Activated naive CD4-positive, alpha-beta T cell treated with anti-CD3 and anti-CD28 coated beads for 36 hours (primary cell): ENCODE measurements around the gene EEF1AKMT2. TPM values are rescaled to one million over a fixed set of nuclear protein-coding genes. Genes with fewer than 3 reads are reported as not detected.
"Not testable (repeated sequence)": the region's sequence is repeated elsewhere in the genome, so short reads cannot be mapped to it uniquely, and the experiment has no call there.

Experiments used
- CTCF ChIA-PET: fragments of 350-600 bp; sonication (Branson Sonifier 250); formaldehyde crosslinking; loops from one replicate; lab custom pipeline; 2021; ENCODE audit warnings: antibody characterized with exemption; lab: Charles Lee
- DNase-seq: peaks from one replicate; pipeline ENCODE4 v3.0.0-alpha.2; 2020
- H3K27ac Mint-ChIP-seq: one replicate; pipeline ENCODE4 v1.8.0; 2021; ENCODE audit warnings: mild to moderate bottlenecking, mixed read lengths
- H3K27me3 Mint-ChIP-seq: one replicate; pipeline ENCODE4 v1.8.0; 2021; ENCODE audit warnings: low read depth, mixed read lengths
- H3K36me3 Mint-ChIP-seq: one replicate; pipeline ENCODE4 v1.8.0; 2021; ENCODE audit warnings: low read depth, mixed read lengths
- H3K4me1 Mint-ChIP-seq: one replicate; pipeline ENCODE4 v1.8.0; 2021; ENCODE audit warnings: low read depth, mixed read lengths
- H3K4me3 Mint-ChIP-seq: one replicate; pipeline ENCODE4 v1.8.0; 2021; ENCODE audit warnings: mild to moderate bottlenecking, moderate library complexity, mixed read lengths
- H3K9me3 Mint-ChIP-seq: one replicate; pipeline ENCODE4 v1.8.0; 2021; ENCODE audit warnings: mixed read lengths
- intact Hi-C: fragments of 100-400 bp; cut with micrococcal nuclease; formaldehyde crosslinking; loops from one replicate; pipeline ENCODE4 v1.15.1; 2023
- total RNA-seq, 2 experiments: library from RNA; stranded (reverse); gene quantifications; one replicate each; pipeline ENCODE4 v1.2.3, GENCODE V29; 2021

Gene EEF1AKMT2
- total RNA-seq, 2 experiments from 2014 or later, result 22.5 to 25.5 TPM

- Mint-ChIP-seq H3K4me1 (peaks cover 17% of the 10 kb centered on the region), H3K9me3 (no peaks in the 10 kb centered on the region), H3K4me3 (peak overlapping the region; percentile 90), H3K27ac (peak overlapping the region; percentile 83), H3K36me3 (no peaks in the 10 kb centered on the region), H3K27me3 (no peaks in the 10 kb centered on the region)
- CTCF ChIA-PET, result interaction anchor here (0.7 kb wide), 1 partner anchor 22 kb away, joined by 3 read pairs; no protein-coding TSS in a partner anchor
- peak; percentile 44 for DNase-seq
- intact Hi-C loops, result loop anchor here (1.0 to 5.0 kb wide), 5 partner anchors 114 to 1020 kb away; partner anchors contain the start of genes BCCIP, LHPP and UROS
Observed at GRCh38 chr10:124802313-124802675, 10.6 kb upstream of the EEF1AKMT2 start.

- H3K9me3 Mint-ChIP-seq, result no peaks in the 10 kb centered on the region
- DNase-seq, result no peak
- peaks cover 17% of the 10 kb centered on the region for H3K4me1 Mint-ChIP-seq
- H3K27me3 Mint-ChIP-seq, result no peaks in the 10 kb centered on the region
- CTCF ChIA-PET, result no interaction called here
- H3K27ac Mint-ChIP-seq, result no peak overlapping the region
- no peak overlapping the region for H3K4me3 Mint-ChIP-seq
- no peaks in the 10 kb centered on the region for H3K36me3 Mint-ChIP-seq
- intact Hi-C loops, result no loop called here
Observed at GRCh38 chr10:124799211-124799610, 7.5 kb upstream of the EEF1AKMT2 start.

- Mint-ChIP-seq H3K36me3 (no peaks in the 10 kb centered on the region), H3K27ac (no peak overlapping the region), H3K9me3 (no peaks in the 10 kb centered on the region), H3K4me1 (peaks cover 17% of the 10 kb centered on the region), H3K4me3 (no peak overlapping the region), H3K27me3 (no peaks in the 10 kb centered on the region)
- intact Hi-C loops, result no loop called here
- CTCF ChIA-PET, result no interaction called here
- DNase-seq, result no peak
Observed at GRCh38 chr10:124798781-124799180, 7.1 kb upstream of the EEF1AKMT2 start.

GRCh38 chr10:124798364-124798763 is 6.7 kb upstream of the EEF1AKMT2 start:
- H3K4me1 Mint-ChIP-seq, result peaks cover 15% of the 10 kb centered on the region
- H3K27ac Mint-ChIP-seq, result no peak overlapping the region
- H3K4me3 Mint-ChIP-seq, result no peak overlapping the region
- H3K36me3 Mint-ChIP-seq, result no peaks in the 10 kb centered on the region
- H3K27me3 Mint-ChIP-seq, result no peaks in the 10 kb centered on the region
- no peaks in the 10 kb centered on the region for H3K9me3 Mint-ChIP-seq
- DNase-seq, result no peak
- CTCF ChIA-PET, result no interaction called here
- intact Hi-C loops, result no loop called here

- CTCF ChIA-PET, result no interaction called here
- peaks cover 4% of the 10 kb centered on the region for H3K36me3 Mint-ChIP-seq
- no peaks in the 10 kb centered on the region for H3K9me3 Mint-ChIP-seq
- no peak for DNase-seq
- H3K27me3 Mint-ChIP-seq, result no peaks in the 10 kb centered on the region
- H3K4me1 Mint-ChIP-seq, result peaks cover 18% of the 10 kb centered on the region
- intact Hi-C loops, result no loop called here
- no peak overlapping the region for H3K27ac Mint-ChIP-seq
- peak overlapping the region; percentile 84 for H3K4me3 Mint-ChIP-seq
Observed at GRCh38 chr10:124792998-124793352, 1.3 kb upstream of the EEF1AKMT2 start.

GRCh38 chr10:124782900-124783299 is 8.8 kb downstream of the EEF1AKMT2 start:
- H3K27me3 Mint-ChIP-seq, DNase-seq, H3K27ac Mint-ChIP-seq, H3K9me3 Mint-ChIP-seq, intact Hi-C loops, CTCF ChIA-PET, H3K4me3 Mint-ChIP-seq, H3K4me1 Mint-ChIP-seq: not testable (repeated sequence)
- peaks cover 27% of the 10 kb centered on the region for H3K36me3 Mint-ChIP-seq

- no peaks in the 10 kb centered on the region for H3K27me3 Mint-ChIP-seq
- no peak overlapping the region for H3K4me3 Mint-ChIP-seq
- intact Hi-C loops, result no loop called here
- no peaks in the 10 kb centered on the region for H3K9me3 Mint-ChIP-seq
- H3K27ac Mint-ChIP-seq, result no peak overlapping the region
- peaks cover 35% of the 10 kb centered on the region for H3K36me3 Mint-ChIP-seq
- H3K4me1 Mint-ChIP-seq, result no peaks in the 10 kb centered on the region
- CTCF ChIA-PET, result no interaction called here
- no peak for DNase-seq
Observed at GRCh38 chr10:124768791-124769190, 22.9 kb downstream of the EEF1AKMT2 start.

- no peak overlapping the region for H3K4me3 Mint-ChIP-seq
- intact Hi-C loops, result no loop called here
- H3K4me1 Mint-ChIP-seq, result no peaks in the 10 kb centered on the region
- no peak for DNase-seq
- H3K36me3 Mint-ChIP-seq, result peaks cover 31% of the 10 kb centered on the region
- H3K9me3 Mint-ChIP-seq, result no peaks in the 10 kb centered on the region
- H3K27me3 Mint-ChIP-seq, result no peaks in the 10 kb centered on the region
- no peak overlapping the region for H3K27ac Mint-ChIP-seq
- CTCF ChIA-PET, result interaction anchor here (0.6 kb wide), 1 partner anchor 310 kb away, joined by 4 read pairs; no protein-coding TSS in a partner anchor
Observed at GRCh38 chr10:124765256-124765655, 26.4 kb downstream of the EEF1AKMT2 start.

GRCh38 chr10:124763267-124763666 is 28.4 kb downstream of the EEF1AKMT2 start:
- CTCF ChIA-PET, result interaction anchor here (0.7 to 1.1 kb wide), 2 partner anchors 17 to 1886 kb away, joined by 3 read pairs; no protein-coding TSS in a partner anchor
- DNase-seq, result no peak
- Mint-ChIP-seq H3K36me3 (peaks cover 28% of the 10 kb centered on the region), H3K9me3 (no peaks in the 10 kb centered on the region), H3K4me1 (no peaks in the 10 kb centered on the region), H3K27ac (no peak overlapping the region), H3K4me3 (no peak overlapping the region), H3K27me3 (no peaks in the 10 kb centered on the region)
- intact Hi-C loops, result no loop called here

- H3K27ac Mint-ChIP-seq, result no peak overlapping the region
- H3K4me3 Mint-ChIP-seq, result no peak overlapping the region
- intact Hi-C loops, result no loop called here
- CTCF ChIA-PET, result interaction anchor here (0.7 to 1.1 kb wide), 2 partner anchors 16 to 1885 kb away, joined by 3 read pairs; no protein-coding TSS in a partner anchor
- no peaks in the 10 kb centered on the region for H3K27me3 Mint-ChIP-seq
- peaks cover 25% of the 10 kb centered on the region for H3K36me3 Mint-ChIP-seq
- DNase-seq, result no peak
- no peaks in the 10 kb centered on the region for H3K9me3 Mint-ChIP-seq
- no peaks in the 10 kb centered on the region for H3K4me1 Mint-ChIP-seq
Observed at GRCh38 chr10:124762281-124762680, 29.4 kb downstream of the EEF1AKMT2 start.

GRCh38 chr10:124756156-124756903 is 35.4 kb downstream of the EEF1AKMT2 start:
- Mint-ChIP-seq H3K27ac (no peak overlapping the region), H3K4me3 (no peak overlapping the region), H3K9me3 (no peaks in the 10 kb centered on the region), H3K4me1 (no peaks in the 10 kb centered on the region), H3K36me3 (peaks cover 18% of the 10 kb centered on the region), H3K27me3 (no peaks in the 10 kb centered on the region)
- intact Hi-C loops, result no loop called here
- CTCF ChIA-PET, result interaction anchor here (1.0 to 4.8 kb wide), 4 partner anchors 11 to 211 kb away, joined by 3 to 19 read pairs (median 4); partner anchors contain the start of gene FAM53B
- DNase-seq, result no peak

GRCh38 chr10:124755581-124755980 is 36.1 kb downstream of the EEF1AKMT2 start:
- Mint-ChIP-seq H3K36me3 (peaks cover 12% of the 10 kb centered on the region), H3K4me3 (no peak overlapping the region)
- CTCF ChIA-PET, result interaction anchor here (0.7 to 4.8 kb wide), 5 partner anchors 10 to 225 kb away, joined by 3 to 19 read pairs (median 3); partner anchors contain the start of gene FAM53B

GRCh38 chr10:124754227-124754626 is 37.5 kb downstream of the EEF1AKMT2 start:
- intact Hi-C loops, result no loop called here
- peaks cover 4% of the 10 kb centered on the region for H3K4me1 Mint-ChIP-seq
- H3K36me3 Mint-ChIP-seq, result peaks cover 10% of the 10 kb centered on the region
- no peak overlapping the region for H3K27ac Mint-ChIP-seq
- no peaks in the 10 kb centered on the region for H3K27me3 Mint-ChIP-seq
- CTCF ChIA-PET, result interaction anchor here (1.1 to 4.8 kb wide), 2 partner anchors 9 to 212 kb away, joined by 3 to 19 read pairs; partner anchors contain the start of gene FAM53B
- no peak overlapping the region for H3K4me3 Mint-ChIP-seq
- H3K9me3 Mint-ChIP-seq, result no peaks in the 10 kb centered on the region
- DNase-seq, result no peak

More at GRCh38 chr10:124755581-124755980, 36.1 kb downstream of the EEF1AKMT2 start:
- Mint-ChIP-seq H3K4me1 (no peaks in the 10 kb centered on the region), H3K27ac (no peak overlapping the region), H3K9me3 (no peaks in the 10 kb centered on the region), H3K27me3 (no peaks in the 10 kb centered on the region)
- intact Hi-C loops, result no loop called here
- DNase-seq, result no peak
